Hepatic stellate cell (primary cell): ENCODE measurements around the gene PPFIBP2.

Experiments
- DNase-seq: peaks from one replicate; pipeline ENCODE4 v3.0.0; 2011; ENCODE audit warnings: low spot score

PPFIBP2 gene

DNA sequence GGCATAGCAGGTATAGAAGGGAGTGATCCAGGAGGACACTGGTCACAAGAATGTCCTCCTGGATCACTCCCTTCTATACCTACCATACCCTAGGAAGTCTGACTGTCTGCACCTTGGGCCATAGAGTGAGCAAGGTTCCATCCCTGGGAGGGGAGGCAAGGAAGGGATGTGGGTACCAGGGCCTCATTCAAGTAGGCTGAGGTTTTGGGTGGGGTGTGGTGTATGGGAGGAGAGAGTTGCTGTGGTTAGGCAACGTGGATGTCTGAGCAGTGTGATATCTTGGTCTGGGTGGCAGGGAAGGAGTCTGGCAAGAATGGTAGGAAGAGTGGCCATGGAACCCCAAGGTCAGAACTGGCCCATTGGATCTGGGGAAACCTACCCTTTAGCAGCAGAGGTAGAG is 13.2 kb downstream of the PPFIBP2 start:
- no peak for DNase-seq

DNA sequence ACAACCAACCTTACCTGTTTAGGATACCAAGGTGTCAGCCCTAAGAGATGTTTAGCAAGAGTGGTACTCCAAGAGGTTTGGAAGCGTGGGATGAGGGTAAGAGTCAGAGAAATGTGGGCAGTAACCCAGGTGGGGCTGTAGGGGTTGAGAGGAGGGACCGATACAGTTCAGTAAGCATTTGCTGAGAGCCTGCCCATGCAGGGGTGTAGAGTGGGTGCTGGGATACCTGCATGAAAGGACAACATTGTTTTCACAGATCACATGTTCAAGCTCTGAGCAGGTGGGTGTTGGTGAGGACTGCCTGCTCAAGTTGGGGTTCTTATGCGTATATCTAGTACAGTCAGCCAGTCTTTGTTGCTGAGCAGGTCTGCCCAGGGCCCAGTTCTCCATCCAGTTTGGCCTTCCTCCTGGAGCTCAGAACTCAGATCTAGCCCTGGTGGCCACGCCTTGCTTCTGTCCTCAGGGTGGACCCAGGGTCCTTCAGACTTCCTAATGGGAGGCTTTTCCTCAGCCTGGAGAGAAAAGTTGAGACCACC is 14.8 kb downstream of the PPFIBP2 start:
- no peak for DNase-seq

DNA sequence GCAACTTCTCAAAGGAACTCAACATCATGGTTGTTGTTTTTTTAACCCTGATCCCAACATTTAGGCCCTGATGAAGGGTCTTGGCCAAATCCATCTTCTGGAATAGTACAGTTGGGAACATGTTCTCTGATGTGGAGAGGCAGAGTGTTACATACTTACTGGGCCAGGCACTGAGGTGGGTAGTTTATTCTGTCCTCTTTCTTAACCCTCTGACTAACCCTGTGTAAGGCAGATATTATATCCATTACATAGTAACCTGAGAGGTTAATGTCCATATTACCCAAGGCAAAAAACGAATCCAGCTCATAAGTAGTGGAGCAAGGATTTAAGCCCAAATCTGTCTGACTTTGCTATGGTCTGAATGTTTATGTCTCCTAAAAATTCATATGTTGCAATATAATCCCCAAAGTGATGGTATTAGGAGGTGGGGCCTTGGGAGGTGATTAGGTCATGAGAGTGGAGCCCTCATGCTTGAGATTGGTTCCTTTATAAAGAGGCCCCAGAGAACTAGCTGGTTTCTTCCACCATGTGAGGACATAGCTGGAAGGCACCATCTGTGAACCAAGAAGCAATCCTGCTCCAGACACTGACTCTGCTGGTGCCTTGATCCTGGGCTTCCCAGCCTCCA is 16.3 kb downstream of the PPFIBP2 start:
- no peak for DNase-seq

DNA sequence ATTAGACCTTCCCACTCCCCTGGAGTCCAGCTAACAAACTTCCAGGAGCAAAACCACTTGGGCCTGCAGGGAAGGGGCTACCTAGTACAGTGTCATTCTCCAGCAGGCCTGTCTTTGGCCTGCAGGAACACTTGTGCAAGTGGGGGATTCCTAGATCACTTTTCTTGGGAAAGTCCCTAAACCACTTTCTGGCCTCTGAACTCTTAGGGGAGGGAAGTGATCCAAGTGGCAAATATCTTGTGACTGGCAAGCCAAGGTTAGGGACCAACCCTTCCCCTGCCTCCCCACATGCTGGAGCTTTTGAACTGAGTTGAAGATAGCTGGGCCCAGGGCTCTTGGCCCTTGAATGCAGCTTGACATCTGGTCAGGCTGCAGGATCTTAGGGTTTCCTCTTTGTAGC is 17.2 kb downstream of the PPFIBP2 start:
- no peak for DNase-seq

DNA sequence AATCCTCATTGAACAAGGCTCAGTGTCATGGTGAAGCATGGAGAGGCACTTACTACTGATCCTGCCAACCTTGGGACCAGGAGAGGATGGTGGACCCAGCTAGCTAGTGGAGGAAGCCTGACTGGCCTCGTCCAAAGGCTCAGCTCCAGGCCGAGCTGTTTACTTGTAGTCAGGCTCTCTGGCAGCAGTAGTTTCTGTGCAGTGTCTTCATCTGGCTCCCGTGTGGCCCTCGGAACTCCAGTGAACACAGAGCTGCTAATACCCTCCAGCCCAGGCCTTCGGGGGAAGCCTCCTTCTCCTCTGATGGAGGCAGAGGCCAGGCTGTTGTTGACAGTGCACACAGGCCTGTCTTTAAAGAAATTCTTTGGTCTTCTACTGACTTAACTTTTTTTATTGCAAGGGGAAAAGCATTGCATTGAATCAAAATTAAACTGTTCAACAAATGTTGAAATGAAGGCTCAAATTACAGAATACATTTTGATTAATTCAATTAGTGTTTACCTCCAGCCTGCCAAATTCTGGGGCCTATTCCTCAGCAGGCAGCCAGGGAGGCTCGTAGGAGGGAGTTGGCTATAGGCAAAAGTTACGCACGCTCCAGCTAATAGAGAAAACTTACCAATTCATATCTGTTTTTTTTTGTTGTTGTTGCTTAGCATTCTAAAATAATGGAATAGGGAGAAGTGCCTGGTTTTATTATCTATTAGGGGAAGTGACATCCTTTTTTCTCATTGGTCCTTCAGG is 18.8 kb downstream of the PPFIBP2 start:
- DNase-seq = no peak

DNA sequence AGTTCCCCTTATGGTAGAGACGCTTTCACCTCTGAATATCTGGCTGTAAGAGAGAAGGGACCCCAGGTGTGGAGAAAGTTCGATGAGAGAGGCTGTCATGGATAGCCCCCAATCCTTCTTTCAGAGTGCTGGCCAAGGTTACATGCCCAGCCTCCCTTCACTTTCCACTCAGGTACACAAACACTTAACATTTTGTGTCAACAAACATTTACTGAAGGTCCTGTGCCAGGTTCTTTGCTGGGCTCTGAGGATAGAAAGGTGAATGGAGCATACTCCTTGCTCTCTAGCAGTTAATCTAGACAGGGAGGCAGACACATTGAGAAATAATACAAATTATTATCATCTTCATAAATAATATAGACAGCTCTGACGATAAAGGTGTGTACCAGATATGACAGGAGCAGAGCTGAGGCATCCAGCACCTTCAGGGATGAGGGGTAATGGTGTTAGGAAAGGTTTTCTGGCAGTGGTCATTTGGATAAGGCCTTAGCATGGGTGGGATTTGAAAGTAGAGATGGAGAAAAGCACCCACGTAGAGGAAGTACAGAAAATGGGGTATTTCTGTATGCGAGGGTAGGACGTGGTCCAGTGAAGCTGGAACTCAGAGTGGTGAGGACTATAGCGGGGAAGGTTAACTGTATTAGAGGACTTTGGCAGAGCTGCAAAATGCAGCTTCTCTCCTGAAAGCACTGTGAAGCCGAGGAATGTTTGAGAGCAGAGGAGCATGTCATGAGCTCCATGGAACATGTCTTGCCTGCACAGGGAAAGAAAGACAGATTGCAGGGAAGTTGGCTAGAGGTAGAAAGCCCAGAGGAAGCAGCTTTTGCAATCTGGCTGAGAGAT is 19.6 kb downstream of the PPFIBP2 start:
- DNase-seq = no peak

DNA sequence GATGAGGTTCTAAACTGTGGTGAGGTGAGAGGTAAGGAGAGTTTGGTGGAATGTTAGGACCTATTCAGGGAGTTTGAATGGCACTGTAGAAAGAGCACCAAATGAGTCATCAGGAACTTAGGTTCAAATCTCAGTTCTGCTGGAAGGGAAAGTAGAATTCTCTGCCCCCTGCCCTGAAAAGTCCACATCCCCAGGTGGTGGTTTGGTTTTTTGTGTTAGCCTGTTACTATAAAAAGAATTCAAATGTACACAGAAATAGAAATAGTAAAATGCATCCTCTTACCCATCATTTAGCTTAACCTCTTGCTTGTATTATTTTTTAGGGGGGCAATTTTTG is 20.2 kb downstream of the PPFIBP2 start:
- DNase-seq = no peak

DNA sequence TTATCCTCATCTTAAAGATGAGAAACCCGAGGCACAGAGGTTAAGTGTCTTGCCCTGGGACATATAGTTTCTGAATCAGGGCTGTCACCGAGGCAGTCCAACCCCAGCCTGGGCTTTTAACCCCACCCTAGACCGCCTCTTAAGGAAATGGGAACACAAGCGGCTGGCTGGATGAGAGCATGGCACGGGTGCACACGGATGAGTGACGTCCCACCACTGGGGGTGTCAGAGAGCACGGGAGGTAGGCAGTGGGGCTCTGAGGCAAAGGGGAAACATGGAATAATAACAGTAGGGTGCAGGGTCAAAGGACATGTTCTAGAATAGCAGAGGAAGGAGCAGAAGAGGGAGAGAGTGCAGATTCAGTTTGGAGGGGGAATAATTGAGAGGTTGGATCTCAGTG is 22.3 kb downstream of the PPFIBP2 start:
- no peak for DNase-seq

DNA sequence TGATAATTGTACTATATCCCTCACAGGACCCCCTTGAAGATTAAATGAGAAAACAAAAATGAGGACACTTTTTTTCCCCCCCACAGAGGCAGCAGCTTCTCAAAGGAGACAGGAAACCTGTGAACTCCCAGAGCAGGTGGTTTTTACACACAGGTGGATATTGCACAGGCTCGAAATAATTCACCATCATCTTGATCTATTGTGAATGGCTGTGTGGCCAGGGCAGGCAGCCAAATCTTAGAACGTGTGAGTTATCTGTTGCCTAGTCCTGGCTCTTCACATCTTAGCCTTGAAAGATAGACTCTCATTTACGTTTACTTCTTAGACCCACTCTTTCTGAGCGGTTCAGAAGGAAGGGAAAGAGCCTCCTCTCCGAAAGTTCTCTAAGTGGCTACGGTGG is 23.5 kb downstream of the PPFIBP2 start:
- no peak for DNase-seq

DNA sequence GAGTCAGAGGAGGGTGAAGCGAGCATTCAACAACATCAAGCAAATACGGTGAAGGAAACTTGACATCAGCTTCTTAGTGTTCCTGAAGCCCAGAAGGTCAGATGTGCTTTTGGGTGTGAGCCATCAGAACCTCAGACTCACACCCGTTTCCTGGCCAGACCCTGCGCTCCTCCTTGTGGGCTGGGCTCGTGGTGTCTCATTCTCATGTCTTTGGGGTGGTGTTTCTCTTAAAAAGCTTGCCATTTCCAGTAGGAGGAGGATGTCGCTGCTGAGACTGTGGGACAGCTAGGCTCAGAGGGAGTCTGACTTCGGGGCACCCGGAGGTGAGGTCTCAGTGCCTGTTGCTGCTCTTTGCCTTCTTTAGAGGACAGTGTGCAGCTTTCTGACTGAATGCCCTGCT is 24.2 kb downstream of the PPFIBP2 start:
- DNase-seq = no peak

DNA sequence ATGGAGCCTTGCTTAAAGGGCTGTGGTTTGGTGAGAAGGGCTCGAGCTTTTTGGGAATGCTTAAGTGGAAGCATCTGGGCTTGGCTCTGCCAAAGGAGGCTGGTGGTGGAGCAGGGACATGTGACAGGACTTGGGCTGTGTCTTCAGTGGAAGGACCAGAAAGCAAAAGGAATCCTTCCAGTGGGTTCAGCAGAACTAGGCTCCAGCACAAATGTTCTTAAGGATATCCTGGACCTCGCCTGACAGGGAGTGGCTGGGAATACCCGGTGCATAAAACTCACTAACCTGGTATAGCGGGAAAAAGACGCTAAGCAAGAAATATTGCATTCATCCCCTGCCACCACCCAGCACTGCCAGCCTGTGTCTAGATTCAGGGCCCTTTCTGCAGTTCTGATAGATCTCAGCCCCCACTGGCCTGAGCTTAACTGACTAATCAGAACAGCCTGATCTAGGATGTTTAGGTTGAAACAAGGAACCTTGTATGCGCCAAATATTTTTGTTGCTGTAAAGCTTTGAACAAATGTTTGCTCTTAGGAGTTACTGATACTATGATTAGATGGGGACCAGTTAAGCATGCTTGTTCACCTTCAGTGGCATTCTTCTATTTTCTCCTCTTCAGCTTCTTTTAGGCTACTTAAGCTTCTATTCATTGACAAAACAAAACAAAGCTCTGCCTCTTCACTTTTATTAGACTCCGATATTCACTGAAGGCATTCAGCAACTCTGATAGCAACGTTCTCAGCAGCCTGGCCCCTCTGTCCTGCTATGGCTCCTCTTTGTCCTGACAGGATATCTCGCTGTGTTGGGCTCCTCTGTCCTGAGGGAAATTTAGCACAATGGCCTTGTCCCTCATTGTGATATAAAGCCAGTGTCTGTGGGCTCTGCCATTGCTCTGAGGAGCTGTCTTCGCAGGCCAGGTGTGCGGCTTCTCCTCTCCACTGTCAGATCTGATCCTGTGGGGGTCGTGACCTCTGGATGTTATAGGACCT is 25.0 kb downstream of the PPFIBP2 start:
- no peak for DNase-seq

DNA sequence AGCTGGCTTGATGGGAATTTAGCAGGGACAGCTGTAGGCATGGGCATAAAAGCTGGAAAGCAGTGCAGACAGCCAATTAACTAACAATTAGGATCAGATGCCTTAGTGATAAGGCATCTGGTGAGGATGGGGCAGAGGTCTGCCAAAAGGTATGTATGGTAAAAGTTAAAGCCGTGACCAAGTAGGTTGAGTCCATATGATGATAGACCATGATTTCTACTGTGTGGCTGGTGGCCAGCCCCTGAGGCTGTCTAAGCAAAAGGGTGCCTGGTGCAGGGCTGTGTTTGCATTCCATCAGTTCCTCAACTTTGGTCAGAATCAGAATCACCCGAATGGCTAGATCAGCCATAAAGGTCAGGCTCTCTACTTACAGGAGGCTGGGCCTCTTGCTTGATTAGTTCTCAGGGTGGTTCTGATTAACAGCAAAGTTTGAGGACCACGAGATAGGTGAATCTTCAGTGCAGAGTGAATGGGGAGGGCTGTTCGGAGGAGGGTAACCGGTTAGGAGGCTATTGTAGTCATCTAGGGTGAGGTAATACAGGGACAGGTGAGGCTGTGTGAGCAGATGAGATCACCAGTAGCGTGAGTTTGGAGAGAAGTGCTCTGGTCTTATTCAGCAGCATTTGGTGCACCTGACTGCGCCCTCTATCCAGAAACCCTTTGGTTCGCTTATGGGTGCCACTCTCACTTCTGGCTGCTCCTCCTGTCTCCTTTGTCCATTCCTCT is 27.2 kb downstream of the PPFIBP2 start:
- no peak for DNase-seq

DNA sequence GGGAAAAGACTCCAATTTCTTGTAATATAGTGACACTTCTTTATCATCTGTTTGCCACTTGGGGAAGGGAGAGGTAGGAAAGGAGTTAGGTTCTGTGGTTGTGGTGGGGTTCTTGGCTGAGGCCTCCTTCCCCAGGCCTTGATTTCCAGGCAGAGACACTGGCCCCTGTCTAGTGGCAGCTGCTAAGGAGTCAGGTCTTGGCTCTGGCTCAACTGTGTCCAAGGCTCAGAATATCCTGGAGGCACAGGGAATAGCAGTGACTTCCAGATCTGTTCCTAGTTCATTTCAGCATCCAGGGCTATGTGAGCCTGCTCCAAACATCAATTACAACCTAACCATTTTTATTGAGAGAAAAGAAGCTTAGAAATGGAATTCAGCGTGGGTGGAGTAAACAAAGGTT is 29.5 kb downstream of the PPFIBP2 start:
- DNase-seq = no peak

DNA sequence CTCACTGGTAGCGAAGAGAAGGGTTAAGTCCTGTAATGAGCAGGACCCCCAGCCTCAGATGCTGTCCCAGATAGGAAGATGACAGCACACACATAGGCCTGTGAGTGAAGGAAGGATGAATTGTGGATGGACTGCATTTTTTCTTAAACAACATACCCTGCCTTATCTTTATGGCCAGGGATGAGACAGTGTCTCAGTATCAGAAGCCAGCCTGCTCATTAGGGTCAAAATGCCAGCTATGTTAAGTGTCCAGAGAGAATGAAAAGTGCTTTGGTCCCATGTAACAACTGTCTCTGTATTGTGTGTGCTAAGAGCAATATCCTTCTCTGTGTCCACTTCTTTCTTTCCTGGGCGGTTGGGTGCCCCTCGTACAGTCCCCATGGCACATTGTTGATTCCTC is 30.2 kb downstream of the PPFIBP2 start:
- DNase-seq = no peak

DNA sequence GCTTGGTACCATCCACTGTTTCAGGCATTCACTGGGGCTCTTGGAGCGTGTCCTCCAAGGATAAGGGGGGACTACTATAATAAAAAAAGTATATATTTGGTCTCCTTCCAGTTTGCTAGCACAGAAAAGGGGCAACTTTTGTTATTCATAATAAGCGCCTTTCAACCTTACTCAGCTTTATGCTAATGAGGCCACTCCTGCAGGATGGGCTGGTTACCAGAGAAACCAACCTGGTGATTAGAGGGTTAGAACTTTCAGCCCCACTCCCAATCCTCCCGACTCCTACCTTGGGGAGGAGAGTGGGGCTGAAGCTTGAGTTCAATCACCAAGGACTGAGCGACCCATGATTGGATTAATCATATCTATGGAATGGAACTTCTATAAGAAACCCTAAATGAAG is 31.8 kb downstream of the PPFIBP2 start:
- DNase-seq = no peak

DNA sequence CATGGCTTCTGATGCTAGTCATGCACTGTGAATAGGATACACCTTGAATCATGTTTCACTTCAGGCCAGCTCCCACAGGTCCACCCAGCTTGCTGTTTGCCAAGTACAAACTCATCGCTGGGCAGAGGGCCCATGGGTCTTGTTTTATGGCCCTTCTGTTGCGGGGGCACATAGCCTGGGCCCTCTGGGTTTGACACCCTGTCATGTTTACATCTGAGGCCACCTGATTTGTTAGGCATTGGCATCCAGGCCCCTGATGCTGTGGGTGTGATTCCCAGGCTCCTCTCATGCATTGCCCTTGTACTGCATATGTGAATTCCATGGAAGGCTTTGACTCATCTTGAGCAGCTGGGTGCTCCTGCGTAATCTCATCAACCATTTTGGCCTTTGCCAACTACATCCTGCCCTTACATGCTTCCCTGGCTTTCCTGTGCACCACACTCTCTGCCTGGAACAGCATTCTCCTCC is 32.6 kb downstream of the PPFIBP2 start:
- no peak for DNase-seq

DNA sequence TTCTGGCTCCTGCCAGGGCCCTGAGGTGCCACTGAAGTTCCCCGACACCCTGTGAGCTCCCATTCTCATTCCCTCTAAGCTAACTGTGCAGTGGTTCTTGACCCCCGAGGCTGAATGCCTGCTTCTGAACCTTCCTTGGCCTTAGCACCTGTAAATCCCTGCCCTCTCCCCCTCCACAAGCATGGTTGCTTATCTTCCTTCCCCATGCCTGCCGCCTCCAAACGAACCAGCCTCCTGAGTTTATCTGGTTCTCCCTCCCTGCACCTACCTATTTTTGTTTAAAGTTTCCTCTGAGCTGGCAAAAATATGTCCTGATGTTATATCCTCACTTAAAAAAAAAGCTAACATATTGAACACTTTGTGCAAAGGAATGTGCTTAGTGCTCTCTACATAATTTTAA is 33.9 kb downstream of the PPFIBP2 start:
- DNase-seq = no peak

DNA sequence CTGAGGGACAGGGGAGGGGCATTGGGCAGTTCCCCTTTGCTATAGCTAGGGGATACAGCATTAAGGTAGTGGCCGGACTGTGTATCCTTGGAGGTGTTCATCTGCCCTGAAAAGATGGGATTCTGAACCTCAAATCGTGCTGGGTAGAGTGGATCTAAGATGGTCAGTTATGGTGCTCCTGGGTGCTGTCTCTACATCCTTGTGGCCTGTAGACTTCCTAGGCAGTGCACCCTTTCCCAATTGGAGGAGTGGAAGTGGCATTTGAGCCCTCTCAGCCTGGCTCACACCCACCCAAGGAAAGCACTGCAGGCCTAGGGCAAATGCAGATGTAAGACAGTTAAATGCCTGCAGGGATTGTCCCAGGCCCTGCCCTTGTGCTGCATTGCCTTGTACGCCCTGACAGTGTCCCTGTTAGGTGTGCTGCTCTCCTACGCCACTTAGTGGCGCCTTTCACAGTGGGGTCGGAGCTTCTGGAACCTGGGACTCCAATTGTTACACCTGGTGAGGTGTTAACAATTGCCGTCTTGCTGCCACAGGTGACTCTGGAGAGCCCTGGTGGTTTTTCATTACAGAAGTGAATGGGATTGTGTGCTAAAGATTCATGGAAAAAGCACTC is 35.0 kb downstream of the PPFIBP2 start:
- DNase-seq = no peak

DNA sequence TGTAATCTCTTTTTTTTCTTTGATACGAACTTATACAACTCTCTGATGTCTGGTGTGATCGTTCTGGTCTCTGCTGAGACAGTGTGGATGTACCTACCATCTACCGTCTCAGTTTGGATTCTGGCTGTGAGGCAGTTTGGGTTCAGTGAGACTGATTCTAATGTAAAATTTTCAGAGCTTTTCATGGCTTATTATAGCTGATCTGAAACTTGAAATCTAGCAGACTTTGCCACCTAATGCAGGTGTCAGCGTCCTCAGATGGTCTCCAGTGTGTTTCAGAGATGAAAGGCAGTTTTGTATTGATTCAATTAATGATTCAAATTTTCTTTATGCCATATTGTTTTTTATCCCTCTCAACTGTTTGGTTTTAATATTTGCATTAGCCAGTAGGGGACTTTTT is 35.9 kb downstream of the PPFIBP2 start:
- no peak for DNase-seq

DNA sequence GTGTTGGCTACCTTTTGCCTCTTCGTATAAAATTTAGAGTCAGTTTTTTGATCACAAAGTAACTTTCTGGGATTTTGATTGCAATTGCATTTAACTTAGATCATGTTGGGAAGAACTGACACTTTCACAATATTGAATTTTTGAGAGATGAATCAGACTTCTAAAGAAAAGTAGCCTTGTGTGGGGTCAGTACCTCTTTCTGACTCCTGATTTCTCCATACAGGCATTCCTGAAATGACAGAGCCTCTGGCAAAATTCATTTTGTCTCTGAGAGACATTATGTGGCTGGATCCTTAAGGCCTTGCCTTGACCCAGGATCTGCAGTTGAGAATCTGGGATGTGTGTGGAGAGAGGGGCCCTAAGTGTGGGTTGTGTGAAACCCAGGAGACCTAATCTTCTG is 37.8 kb downstream of the PPFIBP2 start:
- no peak for DNase-seq

DNA sequence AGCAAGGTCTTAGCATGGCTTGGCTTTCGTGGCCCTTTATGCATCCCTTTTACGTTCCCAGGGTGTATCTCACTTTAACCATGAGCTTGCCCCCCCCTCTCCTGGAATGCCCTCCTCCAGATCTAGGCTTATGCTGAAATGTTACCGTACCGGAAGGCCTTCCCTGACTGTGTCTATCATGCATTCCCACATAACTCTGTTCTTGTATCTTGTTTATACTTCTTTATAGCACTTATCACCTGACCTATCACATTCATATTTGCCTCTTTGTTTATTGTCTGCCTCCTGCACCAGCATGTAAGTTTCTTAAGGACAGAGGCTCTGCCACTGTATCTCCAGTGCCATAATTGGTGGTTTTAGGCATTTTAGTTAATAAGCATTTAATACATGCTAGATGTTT is 38.9 kb downstream of the PPFIBP2 start:
- DNase-seq = no peak
